Bronchial epithelial cell (primary cell): ENCODE data around the gene PCDHA1. TPM values are rescaled to one million over a fixed set of nuclear protein-coding genes. Genes with fewer than 3 reads are reported as not detected.
"Not testable (repeated sequence)": the region's sequence is repeated elsewhere in the genome, so short reads cannot be mapped to it uniquely, and the experiment has no call there.

Experiments
- DNase-seq: peaks from one replicate; pipeline ENCODE4 v3.0.0-alpha.2; 2010; ENCODE audit warnings: low read depth
- FAIRE-seq: peaks from 2 replicates; lab custom pipeline; 2011; peaks lifted over from hg19 to GRCh38; lab: Jason Lieb, UNC
- H3K27me3 ChIP-seq: 2 replicates; pipeline ENCODE4 v1.5.1; 2011; ENCODE audit warnings: low read length; ENCODE audit not compliant: control insufficient read depth, insufficient read depth
- H3K36me3 ChIP-seq: 2 replicates; pipeline ENCODE4 v1.5.1; 2011; ENCODE audit warnings: low read length; ENCODE audit not compliant: control insufficient read depth, insufficient read depth
- H3K4me3 ChIP-seq: 2 replicates; pipeline ENCODE4 v1.5.1; 2011; ENCODE audit warnings: mild to moderate bottlenecking, low read depth, low read length, control low read depth
- total RNA-seq: library from RNA; depleted of rRNA; stranded (reverse); fragments of >200 nt; gene quantifications from 2 replicates; pipeline ENCODE4 v1.2.1, GENCODE V29; 2014
- TF ChIP-seq, protein P1 (sequence below): IDR thresholded peaks from 2 replicates; pipeline ENCODE4 v1.5.1; 2011; ENCODE audit warnings: mild to moderate bottlenecking, moderate library complexity, low read length, control low read depth, inconsistent platforms; ENCODE audit not compliant: insufficient read depth, severe bottlenecking

Gene PCDHA1
- total RNA-seq, 1 donor from 2014 or later, result under 0.01 TPM

DNA sequence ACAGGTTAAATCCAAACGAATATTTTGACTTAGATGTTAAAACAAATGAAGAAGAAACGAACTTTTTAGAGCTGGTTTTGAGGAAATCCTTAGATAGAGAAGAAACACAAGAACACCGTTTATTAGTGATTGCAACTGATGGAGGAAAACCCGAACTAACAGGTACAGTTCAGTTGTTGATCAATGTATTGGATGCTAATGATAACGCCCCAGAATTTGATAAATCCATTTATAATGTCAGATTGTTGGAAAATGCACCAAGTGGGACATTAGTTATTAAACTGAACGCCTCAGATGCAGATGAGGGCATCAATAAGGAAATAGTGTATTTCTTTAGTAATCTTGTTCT, 36.3 kb downstream of the PCDHA1 start:
- Histone ChIP-seq H3K36me3 (no peaks in the 10 kb centered on the region), H3K4me3 (no peak overlapping the region), H3K27me3 (no peaks in the 10 kb centered on the region)
- TF ChIP-seq, protein P1, sequence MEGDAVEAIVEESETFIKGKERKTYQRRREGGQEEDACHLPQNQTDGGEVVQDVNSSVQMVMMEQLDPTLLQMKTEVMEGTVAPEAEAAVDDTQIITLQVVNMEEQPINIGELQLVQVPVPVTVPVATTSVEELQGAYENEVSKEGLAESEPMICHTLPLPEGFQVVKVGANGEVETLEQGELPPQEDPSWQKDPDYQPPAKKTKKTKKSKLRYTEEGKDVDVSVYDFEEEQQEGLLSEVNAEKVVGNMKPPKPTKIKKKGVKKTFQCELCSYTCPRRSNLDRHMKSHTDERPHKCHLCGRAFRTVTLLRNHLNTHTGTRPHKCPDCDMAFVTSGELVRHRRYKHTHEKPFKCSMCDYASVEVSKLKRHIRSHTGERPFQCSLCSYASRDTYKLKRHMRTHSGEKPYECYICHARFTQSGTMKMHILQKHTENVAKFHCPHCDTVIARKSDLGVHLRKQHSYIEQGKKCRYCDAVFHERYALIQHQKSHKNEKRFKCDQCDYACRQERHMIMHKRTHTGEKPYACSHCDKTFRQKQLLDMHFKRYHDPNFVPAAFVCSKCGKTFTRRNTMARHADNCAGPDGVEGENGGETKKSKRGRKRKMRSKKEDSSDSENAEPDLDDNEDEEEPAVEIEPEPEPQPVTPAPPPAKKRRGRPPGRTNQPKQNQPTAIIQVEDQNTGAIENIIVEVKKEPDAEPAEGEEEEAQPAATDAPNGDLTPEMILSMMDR, result no peak
- DNase-seq (no peak), FAIRE-seq (no peak)

DNA sequence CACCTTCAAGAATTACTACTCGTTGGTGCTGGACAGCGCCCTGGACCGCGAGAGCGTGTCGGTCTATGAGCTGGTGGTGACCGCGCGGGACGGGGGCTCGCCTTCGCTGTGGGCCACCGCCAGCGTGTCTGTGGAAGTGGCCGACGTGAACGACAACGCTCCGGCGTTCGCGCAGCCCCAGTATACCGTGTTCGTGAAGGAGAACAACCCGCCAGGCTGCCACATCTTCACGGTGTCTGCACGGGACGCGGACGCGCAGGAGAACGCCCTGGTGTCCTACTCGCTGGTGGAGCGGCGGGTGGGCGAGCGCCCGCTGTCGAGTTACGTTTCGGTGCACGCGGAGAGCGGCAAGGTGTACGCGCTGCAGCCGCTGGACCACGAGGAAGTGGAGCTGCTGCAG, 37.0 kb downstream of the PCDHA1 start:
- H3K36me3 ChIP-seq, FAIRE-seq, H3K4me3 ChIP-seq, DNase-seq, H3K27me3 ChIP-seq: not testable (repeated sequence)

DNA sequence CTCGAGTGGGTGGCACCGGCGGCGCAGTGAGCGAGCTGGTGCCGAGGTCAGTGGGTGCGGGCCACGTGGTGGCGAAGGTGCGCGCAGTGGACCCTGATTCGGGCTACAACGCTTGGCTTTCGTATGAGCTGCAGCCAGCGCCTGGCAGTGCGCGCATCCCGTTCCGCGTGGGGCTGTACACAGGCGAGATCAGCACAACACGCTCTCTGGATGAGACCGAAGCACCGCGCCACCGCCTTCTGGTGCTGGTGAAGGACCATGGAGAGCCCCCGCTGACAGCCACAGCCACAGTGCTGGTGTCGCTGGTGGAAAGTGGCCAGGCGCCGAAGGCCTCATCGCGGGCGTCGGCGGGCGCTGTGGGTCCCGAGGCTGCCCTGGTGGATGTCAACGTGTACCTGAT, 37.5 kb downstream of the PCDHA1 start:
- TF ChIP-seq, protein P1, result no peak
- no peak for DNase-seq
- no peaks in the 10 kb centered on the region for H3K36me3 ChIP-seq
- no peak overlapping the region for H3K4me3 ChIP-seq
- FAIRE-seq, result no peak
- H3K27me3 ChIP-seq, result no peaks in the 10 kb centered on the region

DNA sequence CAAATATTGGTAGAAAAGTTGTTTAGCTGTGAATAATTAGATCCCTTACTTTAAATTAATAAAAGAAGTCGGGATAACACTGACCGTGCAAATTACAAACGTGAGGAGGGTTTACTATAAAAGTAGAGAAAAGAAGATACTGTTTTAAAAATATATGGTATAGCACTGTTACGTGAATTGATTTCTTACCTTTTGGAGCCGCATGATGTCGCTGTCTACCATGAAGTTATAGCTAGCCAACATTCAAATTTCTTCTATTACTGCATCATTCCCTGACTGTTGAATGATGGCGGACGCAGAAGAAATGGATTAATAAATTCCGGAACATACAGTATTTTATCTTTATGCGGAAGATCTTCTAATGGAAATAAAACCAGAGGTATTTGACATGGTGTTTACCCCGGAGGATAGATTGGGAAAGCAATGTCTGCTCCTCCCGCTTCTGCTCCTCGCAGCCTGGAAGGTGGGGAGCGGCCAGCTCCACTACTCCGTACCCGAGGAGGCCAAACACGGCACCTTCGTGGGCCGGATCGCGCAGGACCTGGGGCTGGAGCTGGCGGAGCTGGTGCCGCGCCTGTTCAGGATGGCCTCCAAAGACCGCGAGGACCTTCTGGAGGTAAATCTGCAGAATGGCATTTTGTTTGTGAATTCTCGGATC, 41.9 kb downstream of the PCDHA1 start, which contains the start of gene PCDHA6:
TSS of gene PCDHA6 (plus strand) at position 257 of the 658 bp plus-strand sequence. CDS start at position 389, 132 bp downstream.
- Histone ChIP-seq H3K27me3 (no peaks in the 10 kb centered on the region), H3K36me3 (no peaks in the 10 kb centered on the region), H3K4me3 (no peak within 1 kb of the TSS)
- TF ChIP-seq, protein P1, result no peak
- FAIRE-seq, result no peak
- DNase-seq, result peak; percentile 5

- TF ChIP-seq, protein P1, result no peak
- DNase-seq, result no peak
- Histone ChIP-seq H3K36me3 (no peaks in the 10 kb centered on the region), H3K4me3 (no peak overlapping the region), H3K27me3 (no peaks in the 10 kb centered on the region)
- FAIRE-seq, result no peak
These were observed 42.4 kb downstream of the PCDHA1 start for GRCh38 chr5:140828362-140828737.

- not testable (repeated sequence) for DNase-seq, H3K36me3 ChIP-seq, H3K4me3 ChIP-seq, FAIRE-seq, H3K27me3 ChIP-seq
These were observed 43.9 kb downstream of the PCDHA1 start for GRCh38 chr5:140829511-140830501.
